Spleen (tissue), 7 donors: ENCODE data around the gene FBXW5.

Source experiments
- POLR2A ChIP-seq, 3 donors: fragments of 450-650 bp; IDR thresholded peaks; one replicate each; pipeline ENCODE4 v1.5.1; 2017; ENCODE audit warnings: antibody characterized with exemption in 3 of 3, mild to moderate bottlenecking in 1 of 3
- TF ChIP-seq, protein P1 (sequence below), 11 experiments: fragments of 200-600 bp in 7 of 11; fragments of 450-650 bp in 4 of 11; sonication (generic) in 4 of 11; IDR thresholded peaks in 8 of 11; conservative IDR thresholded peaks in 3 of 11; 1 replicate in 7 of 11; 2 replicates in 4 of 11; pipeline versions ENCODE4 v1.4.0 to v1.8.0; 2016 to 2021; ENCODE audit warnings: antibody characterized with exemption in 11 of 11, inconsistent platforms in 4 of 11, mild to moderate bottlenecking in 1 of 11
- donor health status: DM: no; HTN: no; CAD: no; lungs with moderate emphysema.
- donor health status: DM: no; HTN: no; CAD: no.
- donor health status: DM: no; HTN: no; CAD: no.

- TF ChIP-seq, protein P1, sequence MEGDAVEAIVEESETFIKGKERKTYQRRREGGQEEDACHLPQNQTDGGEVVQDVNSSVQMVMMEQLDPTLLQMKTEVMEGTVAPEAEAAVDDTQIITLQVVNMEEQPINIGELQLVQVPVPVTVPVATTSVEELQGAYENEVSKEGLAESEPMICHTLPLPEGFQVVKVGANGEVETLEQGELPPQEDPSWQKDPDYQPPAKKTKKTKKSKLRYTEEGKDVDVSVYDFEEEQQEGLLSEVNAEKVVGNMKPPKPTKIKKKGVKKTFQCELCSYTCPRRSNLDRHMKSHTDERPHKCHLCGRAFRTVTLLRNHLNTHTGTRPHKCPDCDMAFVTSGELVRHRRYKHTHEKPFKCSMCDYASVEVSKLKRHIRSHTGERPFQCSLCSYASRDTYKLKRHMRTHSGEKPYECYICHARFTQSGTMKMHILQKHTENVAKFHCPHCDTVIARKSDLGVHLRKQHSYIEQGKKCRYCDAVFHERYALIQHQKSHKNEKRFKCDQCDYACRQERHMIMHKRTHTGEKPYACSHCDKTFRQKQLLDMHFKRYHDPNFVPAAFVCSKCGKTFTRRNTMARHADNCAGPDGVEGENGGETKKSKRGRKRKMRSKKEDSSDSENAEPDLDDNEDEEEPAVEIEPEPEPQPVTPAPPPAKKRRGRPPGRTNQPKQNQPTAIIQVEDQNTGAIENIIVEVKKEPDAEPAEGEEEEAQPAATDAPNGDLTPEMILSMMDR (IDR thresholded peaks at IDR 0.05 in 8 of 11, conservative IDR thresholded peaks at IDR 0.05 in 3 of 11), result no peak
- no peak for TF ChIP-seq POLR2A (IDR thresholded peaks at IDR 0.05)
Observed at GRCh38 chr9:136903041-136903554, 41.4 kb downstream of the FBXW5 start.
